KOPT-K1 (cell line): ENCODE results near the gene HMX1.

ENCODE experiments used
- H3K27ac ChIP-seq: fragments of 200-600 bp; sonication (generic); 2 replicates; pipeline ENCODE4 v1.5.1; 2016; ENCODE audit warnings: antibody characterized with exemption, mild to moderate bottlenecking, low read depth, low read length; ENCODE audit not compliant: poor library complexity, severe bottlenecking
- H3K36me3 ChIP-seq: fragments of 200-600 bp; sonication (generic); 2 replicates; pipeline ENCODE4 v1.5.1; 2017; ENCODE audit warnings: antibody characterized with exemption, mild to moderate bottlenecking, low read length, moderate library complexity; ENCODE audit not compliant: insufficient read depth
- H3K9me3 ChIP-seq: fragments of 200-600 bp; sonication (generic); 2 replicates; pipeline ENCODE4 v1.5.1; 2017; ENCODE audit warnings: antibody characterized with exemption, low read length, mild to moderate bottlenecking; ENCODE audit not compliant: insufficient read depth, poor library complexity, severe bottlenecking

HMX1 gene

GRCh38 chr4:8901335-8901734 lies 29.7 kb upstream of the HMX1 start:
- Histone ChIP-seq H3K36me3 (no peaks in the 10 kb centered on the region), H3K9me3 (peaks cover 22% of the 10 kb centered on the region), H3K27ac (no peak overlapping the region)

- no peak overlapping the region for H3K27ac ChIP-seq
- H3K9me3 ChIP-seq, result peaks cover 22% of the 10 kb centered on the region
- H3K36me3 ChIP-seq, result no peaks in the 10 kb centered on the region
These were observed 28.9 kb upstream of the HMX1 start for GRCh38 chr4:8900588-8900987.

GRCh38 chr4:8898419-8898818 lies 26.8 kb upstream of the HMX1 start:
- Histone ChIP-seq H3K36me3 (no peaks in the 10 kb centered on the region), H3K9me3 (peaks cover 22% of the 10 kb centered on the region), H3K27ac (no peak overlapping the region)

GRCh38 chr4:8897251-8898167 lies 25.9 kb upstream of the HMX1 start:
- Histone ChIP-seq H3K9me3 (peaks cover 22% of the 10 kb centered on the region), H3K36me3 (no peaks in the 10 kb centered on the region), H3K27ac (no peak overlapping the region)

- no peak overlapping the region for H3K27ac ChIP-seq
- H3K9me3 ChIP-seq, result peaks cover 14% of the 10 kb centered on the region
- no peaks in the 10 kb centered on the region for H3K36me3 ChIP-seq
These were observed 24.9 kb upstream of the HMX1 start for GRCh38 chr4:8896506-8896905.

GRCh38 chr4:8896071-8896470 lies 24.4 kb upstream of the HMX1 start:
- H3K9me3 ChIP-seq, result peaks cover 10% of the 10 kb centered on the region

GRCh38 chr4:8895295-8895694 lies 23.7 kb upstream of the HMX1 start:
- Histone ChIP-seq H3K9me3 (peaks cover 2% of the 10 kb centered on the region), H3K27ac (no peak overlapping the region), H3K36me3 (no peaks in the 10 kb centered on the region)

More at GRCh38 chr4:8896071-8896470, 24.4 kb upstream of the HMX1 start:
- no peaks in the 10 kb centered on the region for H3K36me3 ChIP-seq
- H3K27ac ChIP-seq, result no peak overlapping the region

GRCh38 chr4:8894424-8894816 lies 22.8 kb upstream of the HMX1 start:
- no peak overlapping the region for H3K27ac ChIP-seq

GRCh38 chr4:8893624-8894423 lies 22.2 kb upstream of the HMX1 start:
- Histone ChIP-seq H3K9me3 (no peaks in the 10 kb centered on the region), H3K36me3 (no peaks in the 10 kb centered on the region), H3K27ac (no peak overlapping the region)

More at GRCh38 chr4:8894424-8894816, 22.8 kb upstream of the HMX1 start:
- H3K36me3 ChIP-seq, result no peaks in the 10 kb centered on the region
- no peaks in the 10 kb centered on the region for H3K9me3 ChIP-seq

GRCh38 chr4:8893227-8893623 lies 21.6 kb upstream of the HMX1 start:
- H3K27ac ChIP-seq, result no peak overlapping the region
- no peaks in the 10 kb centered on the region for H3K36me3 ChIP-seq

GRCh38 chr4:8892556-8893226 lies 21.1 kb upstream of the HMX1 start:
- no peaks in the 10 kb centered on the region for H3K36me3 ChIP-seq
- no peak overlapping the region for H3K27ac ChIP-seq
- no peaks in the 10 kb centered on the region for H3K9me3 ChIP-seq

More at GRCh38 chr4:8893227-8893623, 21.6 kb upstream of the HMX1 start:
- no peaks in the 10 kb centered on the region for H3K9me3 ChIP-seq

- Histone ChIP-seq H3K36me3 (no peaks in the 10 kb centered on the region), H3K9me3 (no peaks in the 10 kb centered on the region), H3K27ac (no peak overlapping the region)
These were observed 20.3 kb upstream of the HMX1 start for GRCh38 chr4:8891646-8892555.

- Histone ChIP-seq H3K36me3 (no peaks in the 10 kb centered on the region), H3K9me3 (no peaks in the 10 kb centered on the region), H3K27ac (no peak overlapping the region)
These were observed 19.6 kb upstream of the HMX1 start for GRCh38 chr4:8891255-8891645.

- no peaks in the 10 kb centered on the region for H3K36me3 ChIP-seq
- no peaks in the 10 kb centered on the region for H3K9me3 ChIP-seq
- H3K27ac ChIP-seq, result no peak overlapping the region
These were observed 17.2 kb upstream of the HMX1 start for GRCh38 chr4:8888856-8889255.
